Jurkat, Clone E6-1 (cell line): ENCODE data around the gene RNF38. TPM values are rescaled to one million over a fixed set of nuclear protein-coding genes. Genes with fewer than 3 reads are reported as not detected.
"Not testable (repeated sequence)": the region's sequence is repeated elsewhere in the genome, so short reads cannot be mapped to it uniquely, and the experiment has no call there.

Source experiments
- DNase-seq: peaks from one replicate; pipeline ENCODE4 v3.0.0-alpha.2; 2011; ENCODE audit warnings: low read depth, low spot score
- H3K4me3 ChIP-seq: 2 replicates; pipeline ENCODE4 v1.5.1; 2011; ENCODE audit warnings: mild to moderate bottlenecking, low read length, control low read depth, moderate library complexity
- polyA plus RNA-seq: library from polyadenylated mRNA; unstranded; fragments of >200 nt; gene quantifications from one replicate; pipeline ENCODE4 v1.2.1, GENCODE V29; 2012; ENCODE audit warnings: missing spikeins; ENCODE audit not compliant: insufficient read length, insufficient read depth

The RNF38 gene
- 9.7 TPM for polyA plus RNA-seq

DNA sequence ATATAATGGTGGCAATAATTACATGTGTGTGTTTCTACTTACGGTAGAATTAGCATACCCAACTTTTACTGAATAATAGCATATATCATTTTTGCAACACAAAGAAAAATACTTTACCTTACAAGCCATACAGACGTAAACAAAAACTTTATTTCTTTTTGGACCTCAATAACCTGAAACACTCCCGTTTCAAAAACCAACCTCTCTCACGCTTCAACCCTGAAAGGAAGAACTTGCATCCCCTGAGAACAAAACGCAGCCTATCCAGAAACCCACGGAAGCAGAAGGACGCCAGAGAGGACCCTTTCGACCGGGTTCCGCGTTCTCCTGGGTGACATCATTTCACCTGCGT, at the start of gene RNF38:
Gene RNF38, minus strand, starts transcription at position 290 of the 352 bp plus-strand sequence. Its CDS starts 161 bp downstream, at position 129.
- peak; percentile 58 for DNase-seq
- H3K4me3 ChIP-seq, result peak within 1 kb of the TSS; percentile 83

DNA sequence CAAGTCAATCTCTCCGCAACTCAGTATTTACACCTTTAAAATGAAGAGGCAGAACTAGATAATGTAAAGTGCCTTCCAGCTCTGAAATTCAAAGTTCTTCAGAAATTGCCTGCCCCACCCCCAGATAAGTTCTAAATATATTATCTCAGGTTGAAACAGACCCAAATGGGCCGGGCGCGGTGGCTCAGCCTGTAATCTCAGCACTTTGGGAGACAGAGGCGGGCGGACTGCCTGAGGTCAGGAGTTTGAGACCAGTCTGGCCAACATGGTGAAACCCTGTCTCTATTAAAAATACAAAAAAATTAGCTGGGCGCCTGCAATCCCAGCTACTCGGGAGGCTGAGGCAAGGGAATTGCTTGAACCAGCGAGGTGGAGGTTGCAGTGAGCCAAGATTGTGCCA, 48.5 kb upstream of the RNF38 start:
- DNase-seq, H3K4me3 ChIP-seq: not testable (repeated sequence)

DNA sequence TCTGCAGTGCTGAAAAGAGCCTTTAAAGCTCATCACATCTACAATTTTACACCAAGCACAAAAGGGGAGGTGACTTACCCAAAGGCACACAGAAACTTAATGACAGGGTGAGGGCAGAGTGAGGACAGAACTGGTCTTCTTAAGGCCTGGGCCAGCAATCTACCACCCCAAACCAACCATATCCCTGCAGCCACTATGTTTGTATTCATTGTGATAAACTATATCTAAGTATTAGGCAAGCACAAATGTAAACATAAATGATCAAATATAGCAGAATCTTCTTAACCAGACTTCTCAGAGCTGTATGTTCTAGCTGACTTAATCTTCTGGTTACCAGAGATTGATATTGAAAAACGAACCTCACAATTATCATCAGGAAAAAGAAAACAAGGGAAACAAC, 47.9 kb upstream of the RNF38 start:
- DNase-seq, result no peak
- H3K4me3 ChIP-seq, result no peak overlapping the region

DNA sequence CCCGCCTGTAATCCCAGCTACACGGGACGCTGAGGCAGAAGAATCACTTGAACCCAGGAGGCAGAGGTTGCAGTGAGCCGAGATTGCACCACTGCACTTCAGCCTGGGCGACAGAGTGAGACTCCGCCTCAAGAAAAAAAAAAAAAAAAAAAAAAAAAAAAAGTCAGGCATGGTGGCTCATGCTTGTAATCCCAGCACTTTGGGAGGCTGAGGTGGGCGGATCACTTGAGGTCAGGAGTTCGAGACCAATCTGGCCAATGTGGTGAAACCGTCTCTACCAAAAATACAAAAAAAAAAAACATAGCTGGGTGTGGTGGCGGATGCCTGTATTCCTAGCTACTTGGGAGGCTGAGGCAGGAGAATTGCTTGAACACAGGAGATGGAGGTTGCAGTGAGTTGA, 46.6 kb upstream of the RNF38 start:
- not testable (repeated sequence) for DNase-seq, H3K4me3 ChIP-seq

DNA sequence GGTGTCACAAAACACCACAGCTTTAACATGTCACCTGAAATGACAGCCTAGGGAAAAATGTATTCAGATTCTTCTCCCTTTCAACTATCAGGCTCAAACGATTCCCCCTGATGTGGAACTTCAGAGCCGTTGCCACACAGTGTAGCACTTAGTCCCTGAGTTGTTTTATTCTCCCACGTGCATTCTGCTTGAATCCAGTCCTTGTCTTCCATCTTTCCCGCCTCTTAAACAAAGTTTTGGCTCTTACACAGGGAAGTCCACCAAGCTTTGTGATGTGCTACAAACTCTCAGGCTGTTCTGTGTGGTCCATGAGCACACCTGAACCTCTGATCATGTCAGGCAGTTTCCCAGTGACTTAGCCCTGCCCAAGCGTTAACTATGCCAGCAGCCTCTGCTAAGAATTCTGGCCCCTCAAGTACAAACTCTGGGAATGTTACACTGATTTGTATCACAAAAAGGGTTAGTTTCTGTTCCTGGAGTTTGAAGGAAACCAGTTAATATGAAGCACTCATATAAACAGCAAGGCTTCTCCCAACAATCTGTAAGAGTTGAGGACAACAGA, 45.8 kb upstream of the RNF38 start:
- no peak overlapping the region for H3K4me3 ChIP-seq
- DNase-seq, result no peak

DNA sequence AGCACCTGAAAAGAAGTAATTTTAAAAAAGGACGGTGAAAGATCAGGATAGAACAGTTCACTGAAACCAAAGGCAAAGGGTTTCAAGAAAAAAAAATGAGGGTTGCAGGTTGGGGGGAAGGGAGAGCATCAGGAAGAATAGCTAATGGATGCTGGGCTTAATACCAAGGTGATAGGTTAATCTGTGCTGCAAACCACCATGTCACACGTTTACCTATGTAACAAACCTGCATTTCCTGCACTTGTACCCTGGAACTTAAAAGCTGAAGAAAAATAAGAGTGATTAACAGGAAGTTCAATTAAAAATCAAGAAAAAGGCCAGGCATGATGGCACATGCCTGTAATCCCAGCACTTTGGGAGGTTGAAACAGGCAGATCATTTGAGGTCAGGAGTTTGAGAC, 44.1 kb upstream of the RNF38 start:
- H3K4me3 ChIP-seq, result no peak overlapping the region
- no peak for DNase-seq

DNA sequence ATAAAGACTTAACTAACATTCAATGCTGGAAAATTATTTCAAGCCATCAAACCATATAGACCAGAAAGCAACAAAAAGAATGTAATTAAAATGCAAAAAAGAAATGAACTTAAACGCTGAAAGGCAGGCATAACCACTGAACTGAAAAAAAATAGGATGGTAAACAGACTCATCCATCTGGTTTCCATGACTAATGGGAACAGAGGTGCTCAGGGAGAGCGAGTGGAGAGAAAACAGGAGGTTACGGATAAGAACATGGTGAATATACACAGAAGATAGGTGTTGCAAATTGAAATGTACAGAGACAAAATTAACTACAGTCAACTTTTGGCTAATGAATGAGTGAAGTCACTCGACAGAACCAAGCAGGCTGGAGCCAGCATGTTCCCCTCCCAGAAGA, 43.5 kb upstream of the RNF38 start:
- DNase-seq, result no peak
- no peak overlapping the region for H3K4me3 ChIP-seq

DNA sequence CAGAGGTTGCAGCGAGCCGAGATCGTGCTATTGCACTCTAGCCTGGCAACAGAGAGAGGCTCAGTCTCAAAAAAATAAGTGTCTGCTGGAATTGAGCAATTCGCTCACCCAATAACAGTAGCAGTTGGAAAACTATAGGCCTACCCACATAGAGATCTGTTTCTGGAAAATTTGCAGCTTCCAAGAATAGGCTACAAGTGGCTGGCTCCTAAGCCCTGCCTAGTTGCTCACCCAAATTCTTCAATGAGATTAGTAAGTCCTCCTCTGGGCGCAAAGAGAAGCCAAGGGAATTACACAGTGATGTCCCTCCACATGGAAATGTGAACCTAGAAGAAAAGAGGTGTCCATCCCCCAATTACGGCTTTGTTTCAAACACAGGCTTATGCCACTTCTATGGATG, 42.6 kb upstream of the RNF38 start:
- H3K4me3 ChIP-seq, result no peak overlapping the region
- no peak for DNase-seq

DNA sequence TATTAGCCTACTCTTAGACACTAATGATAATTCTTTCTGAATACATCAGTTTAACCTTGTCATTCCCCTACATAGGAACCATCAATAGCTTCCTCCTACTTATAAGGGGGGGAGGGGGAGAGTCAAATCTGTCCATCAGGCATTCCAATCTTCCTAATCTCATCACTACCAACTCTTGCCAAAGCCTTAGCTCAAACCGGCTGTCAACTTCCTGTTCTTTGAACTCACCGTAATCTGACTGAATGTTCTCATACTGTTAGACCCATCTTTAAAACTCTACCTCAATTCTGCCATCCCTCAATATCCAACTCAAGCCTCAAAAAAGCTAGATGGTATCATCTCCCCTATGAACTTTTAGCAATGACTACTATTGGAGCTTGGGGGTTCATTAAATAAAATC, 41.9 kb upstream of the RNF38 start:
- DNase-seq, result peak; percentile 42
- H3K4me3 ChIP-seq, result no peak overlapping the region

DNA sequence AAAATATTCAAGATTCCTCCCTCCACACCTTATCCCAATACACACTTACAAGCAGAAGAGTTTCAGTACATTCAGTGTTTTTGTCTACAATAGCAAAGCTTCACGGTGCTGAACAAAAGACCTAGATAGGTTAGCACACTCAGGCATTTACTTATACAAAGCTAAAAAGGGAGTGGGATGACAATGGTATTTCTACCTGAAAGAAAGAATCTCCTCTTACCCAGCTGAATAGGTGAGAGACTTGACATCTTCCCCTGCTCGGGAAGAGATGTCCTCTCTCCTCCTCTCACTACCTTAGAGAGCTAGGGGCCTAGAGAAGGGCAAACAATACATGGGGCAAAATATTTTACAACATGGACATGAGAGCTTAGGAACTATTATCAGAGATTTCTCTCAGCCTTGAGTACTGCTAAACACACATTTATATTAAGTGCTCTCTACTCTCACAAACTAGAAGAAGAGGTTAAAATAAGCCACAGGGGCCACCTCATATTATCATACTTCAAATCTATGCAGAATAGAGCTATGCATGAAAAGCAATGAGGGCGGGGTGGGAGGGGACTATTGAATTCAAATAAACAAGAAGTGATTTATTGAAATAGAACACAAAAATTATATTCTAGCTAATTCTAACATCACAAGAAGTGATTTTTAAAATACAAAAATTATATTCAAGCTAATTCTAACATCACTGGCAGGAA, 38.6 kb upstream of the RNF38 start:
- no peak for DNase-seq
- no peak overlapping the region for H3K4me3 ChIP-seq

DNA sequence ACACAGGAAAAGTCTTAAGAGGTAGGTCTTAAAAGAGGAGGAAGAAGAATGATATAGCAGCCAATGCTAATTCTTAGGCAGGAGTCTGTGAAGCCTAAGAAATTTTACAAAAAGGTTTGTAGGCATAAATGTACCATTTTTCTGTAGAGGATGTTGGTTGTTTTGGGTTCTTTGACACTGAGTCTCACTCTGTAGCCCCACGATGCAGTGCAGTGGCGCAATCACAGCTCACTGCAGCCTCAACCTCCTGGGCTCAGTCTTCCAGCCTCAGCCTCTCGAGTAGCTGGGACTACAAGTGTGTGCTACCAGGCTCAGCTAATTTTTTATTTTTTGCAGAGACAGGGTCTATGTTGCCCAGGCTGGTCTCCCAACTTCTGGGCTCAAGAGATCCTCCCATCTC, 37.7 kb upstream of the RNF38 start:
- no peak for DNase-seq
- no peak overlapping the region for H3K4me3 ChIP-seq

DNA sequence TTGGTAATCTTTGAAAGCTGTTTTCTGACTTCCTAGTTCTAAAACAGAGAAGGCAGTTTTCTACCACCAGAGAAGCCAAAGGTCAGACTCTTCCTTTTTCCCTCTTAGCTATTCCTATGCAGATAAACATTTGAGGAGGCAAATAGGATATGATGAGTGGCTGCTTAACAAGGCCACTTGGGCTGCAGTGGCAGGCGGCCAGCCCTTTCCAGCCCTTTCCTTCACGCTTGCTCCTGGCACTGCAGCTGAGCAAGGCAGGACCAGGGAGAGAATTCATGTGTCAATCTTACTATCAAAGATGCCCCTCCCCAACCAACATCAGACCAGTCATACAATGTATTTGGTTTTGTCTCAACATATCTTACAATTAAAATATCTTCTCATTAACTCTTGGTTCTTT, 36.8 kb upstream of the RNF38 start:
- no peak for DNase-seq
- H3K4me3 ChIP-seq, result no peak overlapping the region

DNA sequence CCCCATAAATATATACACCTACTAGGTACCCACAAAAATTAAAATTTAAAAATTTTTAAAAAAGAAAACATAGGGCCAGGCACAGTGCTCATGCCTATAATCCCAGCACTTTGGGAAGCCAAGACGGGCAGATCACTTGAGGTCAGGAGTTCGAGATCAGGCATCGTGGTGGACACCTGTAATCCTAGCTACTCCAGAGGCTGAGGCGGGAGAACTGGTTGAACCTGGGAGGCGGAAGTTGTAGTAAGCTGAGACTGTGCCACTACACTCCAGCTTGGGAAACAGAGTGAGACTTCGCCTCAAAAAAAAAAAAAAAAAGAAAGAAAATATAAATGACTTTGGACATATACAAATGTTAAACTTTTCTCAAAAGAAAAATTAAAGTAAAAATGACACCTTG, 33.3 kb upstream of the RNF38 start:
- H3K4me3 ChIP-seq, result no peak overlapping the region

DNA sequence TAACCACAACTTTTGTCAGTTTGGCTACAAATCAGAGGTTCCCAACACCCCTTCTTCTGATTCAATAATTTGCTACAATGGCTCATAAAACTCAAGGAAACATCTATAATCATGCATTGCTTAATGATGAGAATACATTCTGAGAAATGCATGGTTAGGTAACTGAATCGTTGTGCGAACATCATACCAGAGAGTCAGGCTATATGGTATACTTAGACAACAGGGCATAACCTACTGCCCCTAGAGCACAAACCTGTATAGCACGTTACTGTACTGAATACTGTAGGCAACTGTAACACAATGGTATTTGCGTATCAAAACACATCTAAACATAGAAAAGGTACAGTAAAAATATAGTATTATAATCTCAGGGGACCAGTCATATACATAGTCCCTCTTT, 31.0 kb upstream of the RNF38 start:
- no peak for DNase-seq
- H3K4me3 ChIP-seq, result no peak overlapping the region

More for the DNA sequence above, 33.3 kb upstream of the RNF38 start:
- no peak for DNase-seq

DNA sequence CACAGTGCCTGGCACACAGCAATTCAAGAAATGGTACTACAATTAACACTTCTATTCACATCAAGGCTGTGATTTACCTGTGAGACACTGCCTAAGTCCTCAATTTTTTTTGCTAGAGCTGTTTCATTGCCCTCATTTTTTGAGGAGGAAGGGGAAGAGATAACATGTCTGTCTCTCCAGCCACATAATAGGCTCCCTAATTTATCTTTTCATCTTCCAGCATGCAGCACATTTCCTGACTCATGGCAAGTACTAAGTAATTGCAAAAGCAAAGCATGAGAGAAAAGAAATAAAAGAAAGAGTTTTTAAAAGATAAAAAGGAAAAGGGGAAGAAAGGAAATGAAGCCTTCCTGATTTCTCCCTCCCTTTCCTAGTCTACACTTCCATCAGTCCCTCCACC, 26.9 kb upstream of the RNF38 start:
- no peak overlapping the region for H3K4me3 ChIP-seq
- peak; percentile 9 for DNase-seq

DNA sequence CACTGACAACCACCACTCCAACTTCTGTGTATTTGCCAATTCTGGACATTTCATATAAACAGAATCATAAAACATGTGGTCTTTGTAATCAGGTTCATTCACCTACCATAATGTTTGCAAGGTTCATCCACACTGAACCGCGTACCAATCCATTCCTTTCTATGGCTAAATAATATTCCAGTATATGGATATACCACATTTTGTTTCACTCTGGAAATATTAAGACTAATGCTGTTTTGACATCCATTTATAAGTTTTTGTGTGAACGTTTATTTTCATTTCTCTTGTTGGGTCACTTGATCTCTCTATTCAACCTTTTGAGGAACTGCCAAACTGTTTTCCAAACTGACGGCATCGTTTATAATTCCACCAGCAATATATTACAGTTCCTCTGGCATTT, 26.3 kb upstream of the RNF38 start:
- no peak for DNase-seq
- H3K4me3 ChIP-seq, result no peak overlapping the region

DNA sequence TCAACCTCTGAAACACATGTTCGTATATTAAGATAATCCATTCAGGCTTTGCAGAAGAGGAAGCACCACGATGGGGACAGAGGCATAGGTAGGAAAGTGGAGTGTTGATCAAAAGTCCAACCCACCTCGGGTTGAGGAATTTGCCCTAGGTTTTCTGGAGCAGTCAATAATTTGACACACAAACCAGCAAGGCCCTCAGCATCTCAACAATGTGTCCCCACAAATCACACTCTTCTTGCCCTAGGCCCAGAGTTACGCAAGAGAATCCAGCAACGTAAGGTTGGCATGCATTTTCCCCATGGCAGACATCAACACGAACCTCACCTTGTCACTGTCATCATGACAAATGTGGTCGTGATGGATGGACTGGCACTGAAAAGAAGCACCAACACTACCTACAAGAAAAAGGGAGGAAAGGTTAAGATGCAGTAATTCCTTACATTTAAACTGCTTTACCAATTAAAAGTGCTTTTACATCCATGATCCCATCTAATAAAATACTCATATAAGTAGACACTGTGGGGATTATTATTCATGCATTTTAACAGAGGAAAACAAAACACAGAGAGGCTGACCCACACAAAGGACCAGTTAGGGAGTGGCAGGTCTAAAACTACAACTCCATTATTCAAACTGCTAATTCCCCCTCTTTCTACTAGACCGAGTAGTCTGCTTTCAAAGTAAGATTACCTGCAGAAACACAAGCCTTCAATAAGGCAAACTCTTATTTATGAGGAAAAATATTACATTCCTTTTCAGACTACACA, 24.4 kb upstream of the RNF38 start:
- no peak for DNase-seq
- no peak overlapping the region for H3K4me3 ChIP-seq

DNA sequence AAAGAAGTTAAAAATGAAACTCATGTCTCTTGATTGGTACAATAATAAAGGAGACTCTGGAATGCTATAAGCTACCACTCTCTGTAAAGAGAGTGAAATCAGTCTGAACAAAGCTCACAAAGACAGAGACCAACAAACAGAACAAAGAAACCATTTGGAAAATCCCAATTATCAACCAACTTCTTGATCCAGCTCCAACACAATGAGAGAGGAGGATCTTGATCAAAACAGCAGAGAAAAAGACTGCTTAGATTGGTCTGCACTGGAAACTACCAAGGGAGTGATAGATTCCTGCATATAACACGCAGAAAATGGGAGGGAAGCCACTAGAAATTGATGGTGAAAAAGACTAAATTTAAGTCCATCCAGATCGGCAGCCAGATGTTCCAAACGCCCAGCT, 23.1 kb upstream of the RNF38 start:
- DNase-seq, result no peak
- H3K4me3 ChIP-seq, result no peak overlapping the region

DNA sequence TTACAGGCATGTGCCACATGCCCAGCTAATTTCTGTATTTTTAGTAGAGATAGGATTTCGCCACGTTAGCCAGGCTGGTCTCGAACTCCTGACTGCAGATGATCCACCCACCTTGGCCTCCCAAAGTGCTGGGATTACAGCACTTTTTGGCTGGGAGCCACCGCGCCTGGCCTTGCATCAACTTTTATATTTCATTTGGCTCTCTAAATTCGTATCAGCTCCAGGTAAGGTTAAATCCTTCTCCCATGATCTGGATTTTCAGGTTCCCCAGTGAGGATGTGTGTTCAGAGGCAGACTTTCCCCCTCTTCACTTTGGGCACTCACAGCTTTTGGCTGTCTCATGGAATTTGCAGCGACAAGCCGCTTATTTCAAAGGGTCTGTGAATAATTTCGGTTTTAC, 16.8 kb upstream of the RNF38 start:
- no peak overlapping the region for H3K4me3 ChIP-seq
- DNase-seq, result no peak

DNA sequence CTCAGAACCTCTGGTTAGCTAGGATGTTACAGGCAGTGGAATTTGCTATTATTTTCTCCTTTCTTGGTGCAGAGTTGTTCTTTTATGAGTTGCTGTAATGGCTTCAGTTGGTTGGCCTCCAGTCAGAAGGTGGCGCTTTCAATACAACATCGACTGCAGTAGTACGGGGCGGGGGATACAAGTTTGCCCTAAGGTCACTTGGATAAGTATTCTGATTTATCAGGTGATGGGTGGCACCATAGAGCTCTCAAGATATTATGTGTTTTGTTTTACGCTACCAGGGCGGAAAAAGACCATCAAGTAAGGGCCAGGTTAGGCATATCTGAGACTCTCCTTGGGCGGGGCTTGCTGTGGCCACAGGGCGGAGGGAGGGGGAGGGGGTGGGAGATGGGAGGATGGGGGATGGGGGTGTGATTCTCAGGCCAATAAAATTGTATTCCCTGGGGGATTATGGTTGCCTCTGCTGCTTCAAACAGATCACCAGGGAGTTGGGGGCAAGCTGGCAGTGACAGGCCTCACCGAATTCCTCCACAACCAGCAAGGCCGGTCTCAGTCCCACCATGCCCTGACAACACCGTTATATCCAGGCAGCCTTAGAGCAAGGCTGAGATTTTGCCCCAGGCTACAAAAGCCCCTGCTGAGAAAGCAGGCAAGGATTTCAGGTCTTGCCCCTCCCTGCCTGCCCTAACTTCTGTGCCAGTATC, 15.9 kb upstream of the RNF38 start:
- no peak overlapping the region for H3K4me3 ChIP-seq
- no peak for DNase-seq
